Skeletal muscle cell (primary cell): ENCODE results near the gene RNASEH2C.
"Not testable (repeated sequence)": the region's sequence is repeated elsewhere in the genome, so short reads cannot be mapped to it uniquely, and the experiment has no call there.

Experiments used
- DNase-seq: peaks from one replicate; pipeline ENCODE4 v3.0.0-alpha.2; 2010; ENCODE audit warnings: low read depth
- H3K4me3 ChIP-seq: 2 replicates; pipeline ENCODE4 v1.5.1; 2011; ENCODE audit warnings: low read depth, mild to moderate bottlenecking, control low read depth, low read length, moderate library complexity

RNASEH2C gene

DNA sequence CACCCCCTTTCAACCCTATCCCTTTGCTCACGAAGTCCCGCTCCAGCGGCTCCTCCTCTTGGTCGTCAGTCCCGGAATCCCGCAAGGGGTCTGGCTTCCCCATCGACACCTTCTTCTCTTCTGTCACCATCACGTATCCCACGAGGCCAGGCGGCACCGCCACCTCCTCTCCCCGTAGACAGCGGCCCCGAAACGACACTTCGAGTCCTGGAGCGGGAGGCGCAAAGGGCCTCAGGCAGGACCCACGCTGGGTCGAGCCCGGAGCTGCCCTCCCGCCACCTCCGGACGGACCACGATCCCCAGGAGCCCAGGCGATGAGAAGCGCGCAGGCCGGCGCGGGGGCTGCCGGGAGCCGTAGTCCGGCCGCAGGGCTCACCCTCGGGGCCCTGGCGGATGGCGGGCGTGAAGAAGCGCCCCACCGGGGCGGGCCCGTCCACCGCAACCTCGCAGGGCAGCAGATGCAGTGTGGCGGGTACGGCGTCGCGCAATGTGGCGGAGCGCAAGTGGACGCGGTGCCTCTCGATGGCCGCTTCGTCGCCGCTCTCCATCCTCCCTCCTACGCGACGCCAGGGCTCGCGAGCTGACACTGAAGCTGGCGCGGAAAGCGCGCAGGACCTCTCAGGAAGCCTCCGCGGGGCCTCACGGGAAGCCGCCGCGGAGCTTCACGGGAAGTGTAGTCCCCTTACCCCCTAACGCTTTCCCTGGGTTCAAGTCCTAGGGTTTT is at the start of gene RNASEH2C:
Gene RNASEH2C, minus strand, starts transcription at position 588 of the 724 bp plus-strand sequence. Its CDS starts 40 bp downstream, at position 548.
- H3K4me3 ChIP-seq = peak within 1 kb of the TSS; percentile 73
- DNase-seq = peak; percentile 31

DNA sequence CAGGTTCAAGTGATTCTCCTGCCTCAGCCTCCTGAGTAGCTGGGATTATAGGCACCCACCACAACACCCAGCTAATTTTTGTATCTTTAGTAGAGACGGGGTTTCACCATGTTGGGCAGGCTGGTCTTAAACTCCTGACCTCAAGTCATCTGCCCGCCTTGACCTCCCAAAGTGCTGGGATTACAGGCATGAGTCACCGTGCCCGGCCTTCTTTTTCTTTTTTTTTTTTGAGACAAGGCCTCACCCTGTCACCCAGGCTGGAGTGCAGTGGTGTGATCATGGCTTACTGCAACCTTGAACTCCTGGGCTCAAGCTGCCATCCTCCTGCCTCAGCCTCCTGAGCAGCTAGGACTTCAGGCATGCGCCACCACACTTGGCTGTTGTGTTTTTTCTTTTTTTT is 47.2 kb upstream of the RNASEH2C start:
- DNase-seq, H3K4me3 ChIP-seq: not testable (repeated sequence)

DNA sequence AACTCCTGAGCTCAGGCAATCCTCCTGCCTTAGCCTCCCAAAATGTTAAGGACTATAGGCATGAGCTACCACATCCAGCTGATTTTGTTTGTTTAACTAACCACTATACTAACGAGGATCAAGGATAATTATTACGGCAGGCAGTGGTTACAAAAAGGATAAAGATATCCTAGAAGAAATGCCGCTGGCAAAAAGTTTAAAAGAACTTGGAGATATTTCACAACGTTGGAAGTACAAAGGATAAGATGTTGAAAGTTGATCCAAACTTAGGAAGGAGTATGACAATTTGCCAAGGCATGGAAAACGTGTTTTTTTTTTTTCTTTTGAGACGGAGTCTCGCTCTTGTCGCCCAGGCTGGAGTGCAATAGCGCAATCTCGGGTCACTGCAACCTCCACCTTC is 46.8 kb upstream of the RNASEH2C start:
- DNase-seq = no peak

DNA sequence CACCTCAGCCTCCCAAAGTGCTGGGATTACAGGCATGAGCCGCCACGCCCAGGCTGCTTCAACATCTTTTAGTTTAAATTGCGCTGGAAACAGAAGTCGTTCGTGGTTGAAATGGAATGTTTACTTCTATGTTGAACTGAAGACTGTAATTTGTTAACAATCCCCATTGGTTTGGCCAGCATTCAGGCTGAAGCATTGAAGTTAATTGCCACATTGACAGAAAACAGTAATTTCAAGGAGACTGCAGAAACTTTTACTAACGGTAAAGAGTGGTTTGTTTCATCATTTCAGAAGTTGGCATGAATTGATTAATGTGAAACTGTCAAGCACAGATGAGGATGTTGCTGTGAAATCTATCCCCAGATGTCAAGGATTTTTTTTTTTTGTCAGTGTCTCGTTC is 45.9 kb upstream of the RNASEH2C start:
- DNase-seq = peak; percentile 11
- H3K4me3 ChIP-seq = no peak overlapping the region

More for the DNA sequence above, 46.8 kb upstream of the RNASEH2C start:
- H3K4me3 ChIP-seq = no peak overlapping the region

DNA sequence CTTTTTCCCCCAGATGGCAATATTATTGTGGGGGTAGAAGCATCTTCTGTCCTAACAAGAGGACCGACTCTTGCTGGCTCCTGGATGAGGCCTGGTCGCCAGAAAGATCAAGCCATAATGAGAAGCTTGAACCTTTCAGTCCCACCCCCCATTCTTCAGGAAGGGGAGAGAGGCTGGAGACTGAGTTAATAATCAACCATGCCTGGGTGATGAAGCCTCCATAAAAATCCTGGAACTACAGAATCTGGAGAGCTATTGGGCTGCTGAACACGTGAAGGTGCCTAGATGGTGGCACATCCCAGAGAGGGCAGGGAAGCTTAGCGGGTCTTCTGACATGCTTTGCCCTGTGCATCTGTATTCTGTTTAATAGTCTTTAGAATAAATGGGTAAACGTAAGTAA is 43.8 kb upstream of the RNASEH2C start:
- no peak overlapping the region for H3K4me3 ChIP-seq
- no peak for DNase-seq

DNA sequence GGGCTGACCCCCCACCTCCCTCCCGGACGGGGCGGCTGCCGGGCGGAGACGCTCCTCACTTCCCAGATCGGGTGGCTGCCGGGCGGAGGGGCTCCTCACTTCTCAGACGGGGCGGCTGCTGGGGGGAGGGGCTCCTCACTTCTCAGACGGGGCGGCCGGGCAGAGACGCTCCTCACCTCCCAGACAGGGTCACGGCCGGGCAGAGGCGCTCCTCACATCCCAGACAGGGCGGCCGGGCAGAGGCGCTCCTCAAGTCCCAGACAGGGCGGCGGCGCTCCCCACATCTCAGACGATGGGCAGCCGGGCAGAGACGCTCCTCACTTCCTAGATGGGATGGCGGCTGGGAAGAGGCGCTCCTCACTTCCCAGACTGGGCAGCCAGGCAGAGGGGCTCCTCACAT is 42.2 kb upstream of the RNASEH2C start:
- not testable (repeated sequence) for DNase-seq, H3K4me3 ChIP-seq

DNA sequence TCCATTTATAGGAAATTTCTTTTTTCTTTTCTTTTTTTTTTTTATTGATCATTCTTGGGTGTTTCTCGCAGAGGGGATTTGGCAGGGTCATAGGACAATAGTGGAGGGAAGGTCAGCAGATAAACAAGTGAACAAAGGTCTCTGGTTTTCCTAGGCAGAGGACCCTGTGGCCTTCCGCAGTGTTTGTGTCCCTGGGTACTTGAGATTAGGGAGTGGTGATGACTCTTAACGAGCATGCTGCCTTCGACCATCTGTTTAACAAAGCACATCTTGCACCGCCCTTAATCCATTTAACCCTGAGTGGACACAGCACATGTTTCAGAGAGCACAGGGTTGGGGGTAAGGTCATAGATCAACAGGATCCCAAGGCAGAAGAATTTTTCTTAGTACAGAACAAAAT is 41.6 kb upstream of the RNASEH2C start:
- H3K4me3 ChIP-seq, DNase-seq: not testable (repeated sequence)

DNA sequence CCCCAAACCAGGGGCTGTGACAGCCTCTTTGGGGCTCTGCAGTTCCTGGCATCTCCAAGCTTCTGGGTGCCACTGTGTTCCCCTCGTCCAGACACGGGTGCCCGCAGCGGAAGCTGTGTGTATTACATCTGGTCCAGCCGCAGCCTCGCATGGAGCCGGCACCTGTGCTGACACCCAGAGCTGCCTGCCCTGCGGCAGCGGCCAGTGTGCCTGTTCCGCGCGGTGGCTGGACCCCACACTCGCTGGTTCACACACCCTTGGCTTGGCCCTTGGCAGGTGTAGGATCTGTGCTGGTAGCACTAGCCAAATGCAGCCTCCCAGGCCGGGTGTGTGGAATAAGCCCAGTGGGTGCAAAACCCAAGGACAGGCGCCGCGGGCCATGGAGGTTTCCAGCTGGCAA is 24.5 kb upstream of the RNASEH2C start:
- DNase-seq = no peak
- H3K4me3 ChIP-seq = no peak overlapping the region

DNA sequence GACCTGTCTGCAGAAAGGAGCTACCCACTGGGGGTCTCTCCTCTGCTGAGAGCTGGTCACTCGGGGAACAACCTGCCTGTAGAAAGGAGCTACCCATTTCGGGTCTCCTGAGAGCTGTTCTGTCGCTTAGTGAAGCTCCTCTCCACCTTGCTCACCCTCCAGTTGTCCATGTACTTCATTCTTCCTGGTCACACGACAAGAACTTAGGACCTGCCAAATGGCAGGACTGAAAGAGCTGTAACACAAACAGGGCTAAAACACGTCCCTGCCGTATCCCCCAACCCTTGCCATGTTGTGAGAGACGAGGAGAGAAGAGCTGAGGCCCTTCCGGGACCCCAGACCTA is 24.1 kb upstream of the RNASEH2C start:
- H3K4me3 ChIP-seq = no peak overlapping the region
- no peak for DNase-seq

DNA sequence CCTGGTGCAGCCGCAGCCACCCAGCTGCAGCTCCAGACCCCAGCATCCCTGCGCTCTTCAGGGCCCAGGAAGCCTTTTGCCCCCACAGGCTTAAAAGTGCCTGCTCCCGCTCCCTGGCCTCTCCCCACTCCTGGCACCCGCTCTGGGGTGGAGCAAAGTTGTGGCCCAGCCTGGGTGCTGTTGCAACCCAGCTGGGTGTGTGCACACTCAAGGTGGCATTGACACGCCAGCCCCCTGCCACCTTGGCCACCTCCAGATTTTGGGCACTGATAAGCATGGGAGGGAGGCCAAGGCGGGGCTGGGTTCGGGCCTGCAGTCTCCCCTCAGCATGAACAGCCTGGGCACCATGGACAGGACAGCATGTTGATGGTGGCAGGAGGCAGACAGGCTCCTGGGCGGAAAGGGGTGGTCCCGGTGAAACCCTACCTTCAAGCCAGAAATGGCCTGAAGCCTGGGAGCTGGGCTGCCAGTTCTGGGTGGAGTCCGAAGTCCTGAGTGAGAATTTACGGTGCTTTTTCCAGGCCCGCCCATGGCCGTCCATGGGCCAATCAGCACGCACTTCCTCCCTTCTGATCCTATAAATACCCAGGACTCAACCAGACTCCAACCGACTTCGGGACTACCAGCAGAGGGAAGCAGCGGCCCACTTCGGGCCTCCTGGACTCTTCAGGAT is 23.6 kb upstream of the RNASEH2C start:
- DNase-seq = no peak
- H3K4me3 ChIP-seq = no peak overlapping the region

DNA sequence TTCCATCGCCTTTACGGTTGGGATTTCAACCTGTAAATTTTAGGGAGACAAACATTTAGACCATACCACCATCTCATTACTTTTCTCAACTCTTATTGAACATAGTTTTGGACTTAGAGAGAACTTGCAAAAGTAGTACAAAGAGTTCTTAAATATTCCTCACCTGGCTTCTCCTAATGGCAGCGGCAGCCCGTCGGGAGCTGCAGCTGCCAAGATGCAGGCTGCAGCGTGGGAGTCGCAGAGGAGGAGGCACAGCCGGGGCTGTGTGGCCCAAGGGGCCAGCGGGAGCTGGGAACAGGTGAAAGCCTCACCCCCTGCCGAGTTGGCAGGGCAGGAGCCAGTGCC is 23.1 kb upstream of the RNASEH2C start:
- DNase-seq = no peak
- no peak overlapping the region for H3K4me3 ChIP-seq

DNA sequence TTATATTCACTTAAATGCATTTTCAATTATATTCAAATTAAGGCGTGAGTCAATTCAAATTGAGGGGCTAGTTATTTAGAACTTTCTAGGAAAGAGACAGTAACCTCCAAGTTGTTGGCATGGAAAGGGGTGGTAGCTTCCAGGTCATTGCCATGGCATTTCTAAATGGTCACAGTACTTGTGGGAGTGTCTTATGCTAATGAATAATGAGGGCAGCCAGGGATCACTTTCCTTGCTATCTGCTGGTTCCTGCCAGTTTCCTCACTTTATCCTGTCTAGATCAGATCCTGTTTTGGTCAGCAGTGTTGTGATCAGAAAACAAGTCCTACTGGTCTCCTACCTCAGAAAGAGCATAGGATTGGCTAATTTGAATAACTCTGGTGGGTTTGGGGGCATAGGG is 21.8 kb upstream of the RNASEH2C start:
- no peak for DNase-seq
- no peak overlapping the region for H3K4me3 ChIP-seq

DNA sequence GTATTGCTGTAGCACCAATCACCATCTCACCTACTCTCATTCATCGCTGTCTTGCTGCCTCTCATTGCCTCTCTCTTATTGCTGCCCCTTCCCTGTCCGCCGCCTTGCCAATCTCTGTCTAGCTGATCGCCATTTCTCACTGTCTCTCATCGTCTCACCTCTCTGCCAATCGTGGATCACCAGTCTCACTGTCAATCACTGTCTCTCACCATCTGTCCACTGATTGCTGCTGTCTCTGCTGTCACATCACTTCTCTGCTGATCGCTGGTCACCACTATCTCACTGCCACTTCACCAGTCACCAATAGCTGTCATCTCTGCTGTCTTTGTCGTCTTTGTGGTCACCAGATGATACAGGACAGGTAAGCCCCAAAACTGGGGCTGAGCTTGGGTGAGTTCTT is 20.6 kb upstream of the RNASEH2C start:
- DNase-seq = no peak

DNA sequence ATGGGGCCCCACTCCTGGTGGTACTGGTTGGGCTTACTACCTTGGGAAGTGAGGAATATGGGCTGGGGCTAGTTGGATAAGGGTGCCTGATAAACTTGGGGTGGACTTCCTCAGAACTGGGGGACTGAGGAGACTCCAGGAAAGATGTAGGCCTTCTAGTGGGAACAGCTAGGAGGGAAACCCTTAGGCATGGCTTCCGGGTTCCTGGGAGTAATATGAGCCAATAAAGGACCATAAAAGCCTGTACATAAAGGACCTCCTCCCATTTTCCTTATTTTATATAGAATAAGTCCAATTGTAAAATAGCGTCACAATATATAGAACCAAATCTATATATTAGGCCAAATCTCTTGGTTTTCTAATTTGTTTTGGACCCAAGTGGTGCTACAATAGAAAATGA is 18.4 kb upstream of the RNASEH2C start:
- no peak for DNase-seq
- H3K4me3 ChIP-seq = no peak overlapping the region

More for the DNA sequence above, 20.6 kb upstream of the RNASEH2C start:
- no peak overlapping the region for H3K4me3 ChIP-seq

DNA sequence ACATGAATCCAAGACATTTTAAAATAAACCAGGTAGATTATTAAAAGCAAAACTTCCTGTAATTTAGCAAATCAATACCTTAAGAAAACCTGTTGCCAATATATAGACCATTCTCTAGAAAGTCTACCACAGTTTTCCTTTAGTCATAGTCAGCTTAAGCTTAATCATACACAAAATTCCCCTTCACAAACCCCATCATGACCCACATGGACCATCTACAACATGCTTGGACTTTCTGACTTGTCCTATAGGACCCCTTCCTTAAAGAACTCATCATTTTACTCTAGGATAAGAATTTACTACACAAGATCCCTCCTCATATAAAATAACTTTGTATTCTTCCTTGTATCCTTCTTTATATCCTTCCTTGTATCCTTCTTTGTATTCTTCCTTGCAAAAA is 16.2 kb upstream of the RNASEH2C start:
- no peak overlapping the region for H3K4me3 ChIP-seq
- no peak for DNase-seq

DNA sequence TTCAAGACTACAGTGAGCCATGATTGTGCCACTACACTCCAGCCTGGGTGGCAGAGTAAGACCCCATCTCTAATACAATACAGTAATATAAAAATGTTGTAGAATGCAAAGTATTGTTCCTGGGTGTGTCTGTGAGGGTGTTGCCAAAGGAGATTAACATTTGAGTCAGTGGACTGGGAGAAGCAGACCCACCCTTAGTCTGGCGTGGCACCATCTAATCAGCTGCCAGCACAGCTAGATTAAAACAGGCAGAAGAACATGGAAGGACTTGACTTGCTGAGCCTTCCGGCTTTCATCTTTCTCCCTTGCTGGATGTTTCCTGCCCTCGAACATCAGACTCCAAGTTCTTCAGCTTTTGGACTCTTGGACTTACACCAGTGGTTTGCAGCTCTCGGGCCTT is 14.5 kb upstream of the RNASEH2C start:
- DNase-seq, H3K4me3 ChIP-seq: not testable (repeated sequence)

DNA sequence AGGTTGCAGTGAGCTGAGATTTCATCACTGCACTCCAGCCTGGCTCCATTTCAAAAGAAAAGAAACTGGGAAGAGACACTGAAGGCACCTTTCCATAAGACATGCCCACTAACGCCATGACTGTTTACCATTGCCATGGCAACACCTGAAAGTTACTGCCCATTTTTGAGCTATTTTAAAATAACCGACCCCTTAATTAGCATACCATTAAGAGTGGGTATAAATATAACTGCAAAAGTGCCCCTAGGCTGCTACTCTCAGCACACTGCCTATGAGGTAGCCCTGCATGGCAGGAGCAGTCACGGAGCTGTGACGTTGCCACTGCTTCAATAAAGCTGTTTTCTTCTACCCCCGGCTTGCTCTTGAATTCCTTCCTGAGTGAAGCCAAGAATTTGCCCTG is 9.9 kb upstream of the RNASEH2C start:
- no peak overlapping the region for H3K4me3 ChIP-seq
- no peak for DNase-seq

DNA sequence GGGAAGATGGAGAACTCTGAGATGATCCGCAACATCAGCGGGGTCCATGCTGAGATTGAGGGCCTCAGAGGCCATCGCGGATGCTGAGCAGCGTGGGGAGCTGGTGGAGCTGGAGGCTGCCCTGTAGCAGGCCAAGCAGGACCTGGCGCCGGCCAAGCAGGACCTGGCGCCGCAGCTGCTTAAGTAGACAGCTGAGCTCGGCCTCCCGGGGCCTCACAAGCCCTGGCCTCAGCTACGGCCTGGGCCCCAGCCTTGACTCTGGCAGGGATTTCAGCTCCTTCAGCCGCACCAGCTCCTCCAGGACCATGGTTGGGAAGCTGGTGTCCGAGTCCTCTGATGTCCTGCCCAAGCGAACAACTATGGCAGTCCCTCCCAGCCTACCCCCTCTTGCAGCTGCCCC is 7.3 kb upstream of the RNASEH2C start:
- H3K4me3 ChIP-seq = no peak overlapping the region
- DNase-seq = no peak

DNA sequence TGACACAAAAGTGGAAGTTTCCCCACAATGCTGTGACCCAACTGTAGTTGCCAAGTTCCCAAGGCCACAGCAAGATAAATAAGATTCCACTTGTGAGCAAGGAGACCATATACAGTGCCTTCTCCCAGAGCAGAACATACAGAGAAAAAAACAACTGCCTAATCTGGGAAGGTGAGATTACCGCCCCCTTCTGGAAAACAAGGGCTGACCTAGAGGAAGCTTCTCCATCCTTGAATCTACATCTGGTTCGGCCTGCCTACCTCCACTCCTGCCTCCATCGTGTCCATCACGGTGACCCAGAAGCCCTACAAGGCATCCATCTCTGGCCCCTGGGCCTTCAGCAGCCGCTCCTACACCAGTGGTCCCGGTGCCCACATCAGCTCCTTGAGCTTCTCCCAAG is 6.1 kb upstream of the RNASEH2C start:
- H3K4me3 ChIP-seq = no peak overlapping the region
- no peak for DNase-seq

DNA sequence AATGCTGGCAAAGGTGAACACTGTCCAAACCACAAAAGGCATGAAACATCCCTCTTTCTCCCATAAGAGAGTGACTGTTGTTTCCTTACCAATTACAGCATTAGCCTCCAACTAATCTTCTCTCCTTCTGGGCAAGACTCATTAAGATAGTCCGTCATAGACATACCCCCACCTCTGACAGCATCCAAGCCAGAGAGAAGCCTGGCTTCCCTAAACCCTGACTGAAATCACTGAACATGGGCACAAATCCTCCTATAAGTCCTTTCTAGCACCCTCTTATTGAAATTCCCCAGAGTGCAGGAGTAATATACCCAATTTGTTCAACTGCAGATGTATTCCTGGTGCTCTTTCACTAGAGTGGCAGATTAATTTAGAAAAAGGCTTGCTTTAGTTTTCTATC is 1.7 kb upstream of the RNASEH2C start:
- H3K4me3 ChIP-seq = no peak overlapping the region
- DNase-seq = no peak

DNA sequence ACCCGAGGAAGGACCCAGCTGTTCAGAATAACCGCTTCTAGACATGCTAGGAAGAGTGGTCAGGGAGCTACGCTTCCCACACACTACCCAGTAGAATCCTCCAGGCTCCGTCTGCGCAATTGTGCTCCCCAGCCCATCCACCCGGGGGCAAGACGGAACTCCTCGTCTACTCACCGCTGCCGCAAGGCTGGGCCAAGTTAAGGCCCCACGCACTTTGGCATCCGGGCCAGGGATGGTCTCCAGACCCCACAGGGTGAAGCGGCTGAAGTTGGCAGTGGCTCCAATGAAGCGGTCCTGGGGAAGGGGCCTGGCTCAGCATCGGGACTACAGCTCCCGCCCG is 757 bp downstream of the RNASEH2C start:
- DNase-seq = peak; percentile 14
- peak overlapping the region; percentile 73 for H3K4me3 ChIP-seq
